GM12878 (cell line): ENCODE data around the gene SNED1.

Experiments used
- ATF3 ChIP-seq: IDR thresholded peaks from 2 replicates; pipeline ENCODE4 v1.6.1; 2011; ENCODE audit warnings: low read depth, mild to moderate bottlenecking, low read length, moderate library complexity, borderline replicate concordance; ENCODE audit errors: extremely low read depth
- BHLHE40 ChIP-seq, 2 experiments: fragments of 450-650 bp in 1 of 2; IDR thresholded peaks; 2 replicates each; pipeline ENCODE4 v1.6.1; 2011 to 2017; ENCODE audit warnings: low read depth in 2 of 2, borderline replicate concordance in 1 of 2, improper control_type of control experiment in 1 of 2, low read length in 1 of 2, mild to moderate bottlenecking in 1 of 2
- CHD1 ChIP-seq: IDR thresholded peaks from 2 replicates; pipeline ENCODE4 v1.6.1; 2012; ENCODE audit warnings: low read depth, low read length, improper control_type of control experiment
- CHD4 ChIP-seq: fragments of 200-600 bp; sonication (generic); IDR thresholded peaks from 2 replicates; pipeline ENCODE4 v1.6.1; 2016; ENCODE audit warnings: mild to moderate bottlenecking
- FOS ChIP-seq: IDR thresholded peaks from 3 replicates; pipeline ENCODE4 v1.6.1; 2011; ENCODE audit warnings: borderline replicate concordance; ENCODE audit not compliant: insufficient read length; ENCODE audit errors: extremely low read depth
- MAX ChIP-seq: IDR thresholded peaks from 2 replicates; pipeline ENCODE4 v1.6.1; 2012; ENCODE audit warnings: low read depth, low read length, improper control_type of control experiment
- MYC ChIP-seq: IDR thresholded peaks from 2 replicates; pipeline ENCODE4 v1.6.1; 2011; ENCODE audit warnings: mild to moderate bottlenecking, low read length, moderate library complexity, inconsistent platforms; ENCODE audit not compliant: insufficient read depth, insufficient replicate concordance, insufficient read length, severe bottlenecking
- POLR2AphosphoS5 ChIP-seq: IDR thresholded peaks from 2 replicates; pipeline ENCODE4 v1.6.1; 2011; ENCODE audit warnings: mild to moderate bottlenecking, low read length, inconsistent platforms
- SRF ChIP-seq, 2 experiments: IDR thresholded peaks; 2 replicates each; pipeline ENCODE4 v1.6.1; 2011; ENCODE audit warnings: low read depth in 2 of 2, low read length in 2 of 2, mild to moderate bottlenecking in 1 of 2, moderate library complexity in 1 of 2
- TAF1 ChIP-seq: IDR thresholded peaks from 2 replicates; pipeline ENCODE4 v1.6.1; 2011; ENCODE audit warnings: mild to moderate bottlenecking, low read depth, low read length, borderline replicate concordance
- ZNF217 ChIP-seq: fragments of 450-650 bp; IDR thresholded peaks from 2 replicates; pipeline ENCODE4 v1.6.1; 2017; ENCODE audit warnings: antibody characterized with exemption, mild to moderate bottlenecking
- TF ChIP-seq, protein P1 (sequence below): IDR thresholded peaks from 2 replicates; pipeline ENCODE4 v1.6.1; 2012; ENCODE audit warnings: low read length, inconsistent platforms
- TF ChIP-seq, protein P2 (sequence below), 3 experiments: IDR thresholded peaks in 2 of 3; conservative IDR thresholded peaks in 1 of 3; 2 replicates each; pipeline ENCODE4 v1.5.1; 2011; ENCODE audit warnings: low read depth in 3 of 3, low read length in 3 of 3, mild to moderate bottlenecking in 3 of 3, control low read depth in 2 of 3, moderate library complexity in 2 of 3, inconsistent platforms in 1 of 3, mixed read lengths in 1 of 3; ENCODE audit not compliant: control insufficient read depth in 2 of 3, insufficient read depth in 1 of 3; ENCODE audit errors: extremely low read depth in 1 of 3

DNA sequence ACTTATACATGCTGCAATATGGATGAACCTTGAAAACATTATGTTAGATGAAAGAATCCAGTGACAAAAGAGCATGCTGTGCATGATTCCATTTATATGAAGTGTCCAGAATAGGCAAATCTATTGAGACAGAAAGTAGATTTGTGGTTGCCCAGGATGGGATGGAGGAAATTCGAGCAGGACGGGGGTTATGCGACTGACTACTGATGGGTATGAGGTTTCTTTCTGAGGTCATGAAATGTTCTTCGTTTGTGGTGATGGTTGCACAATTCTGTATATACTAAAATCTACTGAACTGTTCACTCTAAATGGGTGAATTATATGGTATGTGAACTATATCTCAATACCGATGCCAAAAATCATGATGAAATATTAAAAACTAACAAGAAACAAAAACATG lies 122.6 kb downstream of the SNED1 start:
- no peak for TF ChIP-seq TAF1
- no peak for TF ChIP-seq CHD4
- no peak for TF ChIP-seq POLR2AphosphoS5
- TF ChIP-seq CHD1, result no peak
- TF ChIP-seq, protein P1, sequence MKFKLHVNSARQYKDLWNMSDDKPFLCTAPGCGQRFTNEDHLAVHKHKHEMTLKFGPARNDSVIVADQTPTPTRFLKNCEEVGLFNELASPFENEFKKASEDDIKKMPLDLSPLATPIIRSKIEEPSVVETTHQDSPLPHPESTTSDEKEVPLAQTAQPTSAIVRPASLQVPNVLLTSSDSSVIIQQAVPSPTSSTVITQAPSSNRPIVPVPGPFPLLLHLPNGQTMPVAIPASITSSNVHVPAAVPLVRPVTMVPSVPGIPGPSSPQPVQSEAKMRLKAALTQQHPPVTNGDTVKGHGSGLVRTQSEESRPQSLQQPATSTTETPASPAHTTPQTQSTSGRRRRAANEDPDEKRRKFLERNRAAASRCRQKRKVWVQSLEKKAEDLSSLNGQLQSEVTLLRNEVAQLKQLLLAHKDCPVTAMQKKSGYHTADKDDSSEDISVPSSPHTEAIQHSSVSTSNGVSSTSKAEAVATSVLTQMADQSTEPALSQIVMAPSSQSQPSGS, result no peak
- TF ChIP-seq FOS, result no peak
- no peak for TF ChIP-seq ATF3
- TF ChIP-seq, protein P2, sequence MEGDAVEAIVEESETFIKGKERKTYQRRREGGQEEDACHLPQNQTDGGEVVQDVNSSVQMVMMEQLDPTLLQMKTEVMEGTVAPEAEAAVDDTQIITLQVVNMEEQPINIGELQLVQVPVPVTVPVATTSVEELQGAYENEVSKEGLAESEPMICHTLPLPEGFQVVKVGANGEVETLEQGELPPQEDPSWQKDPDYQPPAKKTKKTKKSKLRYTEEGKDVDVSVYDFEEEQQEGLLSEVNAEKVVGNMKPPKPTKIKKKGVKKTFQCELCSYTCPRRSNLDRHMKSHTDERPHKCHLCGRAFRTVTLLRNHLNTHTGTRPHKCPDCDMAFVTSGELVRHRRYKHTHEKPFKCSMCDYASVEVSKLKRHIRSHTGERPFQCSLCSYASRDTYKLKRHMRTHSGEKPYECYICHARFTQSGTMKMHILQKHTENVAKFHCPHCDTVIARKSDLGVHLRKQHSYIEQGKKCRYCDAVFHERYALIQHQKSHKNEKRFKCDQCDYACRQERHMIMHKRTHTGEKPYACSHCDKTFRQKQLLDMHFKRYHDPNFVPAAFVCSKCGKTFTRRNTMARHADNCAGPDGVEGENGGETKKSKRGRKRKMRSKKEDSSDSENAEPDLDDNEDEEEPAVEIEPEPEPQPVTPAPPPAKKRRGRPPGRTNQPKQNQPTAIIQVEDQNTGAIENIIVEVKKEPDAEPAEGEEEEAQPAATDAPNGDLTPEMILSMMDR (IDR thresholded peaks at IDR 0.05 in 2 of 3, conservative IDR thresholded peaks at IDR 0.05 in 1 of 3; ENCODE audit: control insufficient read depth in 2 of 3, extremely low read depth in 1 of 3, insufficient read depth in 1 of 3, low read depth in 3 of 3, low read length in 3 of 3), result no peak
- no peak for TF ChIP-seq BHLHE40 (IDR thresholded peaks at IDR 0.05; ENCODE audit: borderline replicate concordance in 1 of 2, low read depth in 2 of 2, low read length in 1 of 2)
- TF ChIP-seq SRF (IDR thresholded peaks at IDR 0.05; ENCODE audit: low read depth in 2 of 2, low read length in 2 of 2), result no peak
- TF ChIP-seq MYC, result no peak
- no peak for TF ChIP-seq ZNF217
- no peak for TF ChIP-seq MAX
